ENCODE results near the gene ADGRA1.

The ADGRA1 gene

DNA sequence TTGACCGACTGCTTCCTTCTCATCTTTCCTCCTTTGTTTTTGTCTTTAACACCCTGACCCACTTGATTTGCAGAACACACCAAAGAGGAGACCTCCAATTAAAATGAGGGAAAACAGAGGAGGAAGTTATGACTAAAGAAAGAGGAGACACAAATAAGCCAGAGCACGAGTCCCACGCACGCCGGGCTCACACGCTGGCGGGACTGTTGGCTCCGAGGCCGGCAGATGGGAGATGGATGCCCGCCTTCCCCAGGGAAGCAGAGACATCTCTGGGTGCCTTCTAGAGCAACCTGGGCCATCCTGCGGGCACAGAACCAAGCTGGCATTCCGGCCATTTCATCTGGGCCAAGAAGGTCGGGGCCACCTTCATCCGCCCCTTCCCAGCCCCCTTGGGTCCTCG, 5.6 kb downstream of the ADGRA1 start:
- no peak for TF ChIP-seq CTCF (IDR thresholded peaks at IDR 0.05; ENCODE audit: low read depth, low read length)
- in situ Hi-C loops (cut with HindIII; ENCODE audit: low sequenced_read_pairs) = no loop called here
- DNase-seq (ENCODE audit: low read depth, low spot score) = no peak
- H3K4me3 ChIP-seq (ENCODE audit: low read depth, low read length) = no peak overlapping the region

DNA sequence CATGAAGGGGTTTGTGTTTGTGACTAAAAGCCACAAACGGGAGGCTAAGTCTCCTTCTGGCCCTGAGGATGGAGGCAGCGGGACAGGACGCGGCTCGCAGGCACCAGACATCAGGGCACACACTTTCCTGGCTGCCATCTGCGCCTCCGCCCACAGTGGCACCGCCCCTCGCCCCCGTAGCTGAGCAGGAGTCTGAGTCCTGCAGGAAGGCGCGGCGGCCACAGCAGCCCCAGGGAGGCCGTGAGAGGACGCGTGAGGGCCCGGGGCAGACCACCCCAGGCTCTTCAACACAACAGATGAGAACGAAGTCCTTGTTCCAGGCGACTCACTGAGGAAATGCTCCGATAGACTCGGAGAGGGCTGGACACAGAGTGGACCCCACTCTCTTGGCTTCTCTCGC, 6.6 kb downstream of the ADGRA1 start:
- DNase-seq (ENCODE audit: low read depth, low spot score) = no peak
- in situ Hi-C loops (cut with HindIII; ENCODE audit: low sequenced_read_pairs) = no loop called here
- H3K4me3 ChIP-seq (ENCODE audit: low read depth, low read length) = no peak overlapping the region
- TF ChIP-seq CTCF (IDR thresholded peaks at IDR 0.05; ENCODE audit: low read depth, low read length) = no peak

DNA sequence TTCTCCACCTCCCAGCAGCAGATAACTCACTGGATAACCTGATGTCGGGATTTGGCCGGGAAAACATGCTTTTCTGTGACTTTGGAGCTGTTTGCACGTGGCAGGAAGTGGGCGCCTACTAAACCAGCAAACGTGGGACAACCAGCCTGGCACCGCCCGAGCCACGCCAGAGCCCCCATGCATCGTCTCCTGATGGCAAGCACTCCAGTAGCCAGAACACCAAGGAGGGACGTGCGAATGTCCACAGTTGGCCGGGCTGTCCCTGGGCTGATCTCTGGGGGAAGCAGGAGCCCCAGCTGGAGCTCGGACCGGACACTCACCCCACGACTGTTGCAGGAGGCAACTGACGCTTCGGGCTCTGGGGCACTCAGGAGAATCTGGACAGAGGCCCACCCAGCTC, 7.1 kb downstream of the ADGRA1 start:
- no peak for TF ChIP-seq CTCF (IDR thresholded peaks at IDR 0.05; ENCODE audit: low read depth, low read length)
- DNase-seq (ENCODE audit: low read depth, low spot score) = no peak
- in situ Hi-C loops (cut with HindIII; ENCODE audit: low sequenced_read_pairs) = no loop called here
- no peak overlapping the region for H3K4me3 ChIP-seq (ENCODE audit: low read depth, low read length)

DNA sequence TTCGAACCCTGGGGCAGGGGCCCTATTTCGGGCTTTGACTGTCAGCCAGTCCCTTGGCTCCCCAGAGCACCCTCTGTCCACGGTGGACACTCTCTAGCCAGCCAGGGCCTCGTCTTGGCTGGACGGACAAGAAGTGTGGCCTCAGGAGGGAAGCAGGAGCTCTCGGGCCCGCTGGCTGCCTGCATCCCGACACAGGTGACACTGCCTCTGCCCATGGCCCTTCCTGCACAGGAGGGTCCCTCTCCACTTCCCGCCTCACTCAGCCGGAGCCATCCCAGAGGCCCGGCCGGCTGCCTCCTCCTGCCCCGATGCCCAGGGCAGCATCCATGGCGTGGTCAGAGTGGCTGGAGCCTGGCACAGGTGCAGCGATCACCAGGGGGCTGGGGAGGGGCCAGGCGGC, 7.9 kb downstream of the ADGRA1 start:
- in situ Hi-C loops (cut with HindIII; ENCODE audit: low sequenced_read_pairs) = no loop called here
- H3K4me3 ChIP-seq (ENCODE audit: low read depth, low read length) = no peak overlapping the region
- no peak for TF ChIP-seq CTCF (IDR thresholded peaks at IDR 0.05; ENCODE audit: low read depth, low read length)
- no peak for DNase-seq (ENCODE audit: low read depth, low spot score)

GRCh38 chr10:133096616-133097269, 9.0 kb downstream of the ADGRA1 start:
- no peak for DNase-seq (ENCODE audit: low read depth, low spot score)
- in situ Hi-C loops (cut with HindIII; ENCODE audit: low sequenced_read_pairs) = no loop called here
- TF ChIP-seq CTCF (IDR thresholded peaks at IDR 0.05; ENCODE audit: low read depth, low read length) = no peak
- no peak overlapping the region for H3K4me3 ChIP-seq (ENCODE audit: low read depth, low read length)

DNA sequence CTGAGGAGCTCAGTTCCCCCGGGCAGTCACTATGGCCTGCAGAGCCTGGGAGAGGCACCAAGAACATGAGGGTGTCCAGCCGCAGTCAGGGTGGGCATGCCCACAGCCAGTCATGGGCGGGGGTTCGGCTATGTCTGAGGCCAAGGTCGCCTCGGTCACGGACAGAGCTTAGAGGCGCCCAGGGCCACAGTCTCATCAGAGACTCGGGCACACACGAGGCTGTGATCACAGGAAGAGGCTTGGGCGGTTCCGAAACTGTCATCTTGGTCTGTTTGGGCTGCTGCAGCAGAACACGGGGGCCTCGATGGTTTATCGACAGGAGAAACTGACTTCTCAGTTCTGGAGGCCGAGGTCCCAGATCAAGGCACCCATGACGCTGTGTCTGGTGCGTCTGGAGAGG, 9.7 kb downstream of the ADGRA1 start:
- in situ Hi-C loops (cut with HindIII; ENCODE audit: low sequenced_read_pairs) = no loop called here
- no peak for DNase-seq (ENCODE audit: low read depth, low spot score)
- no peak for TF ChIP-seq CTCF (IDR thresholded peaks at IDR 0.05; ENCODE audit: low read depth, low read length)
- no peak overlapping the region for H3K4me3 ChIP-seq (ENCODE audit: low read depth, low read length)

GRCh38 chr10:133097961-133098360, 10.2 kb downstream of the ADGRA1 start:
- no peak for TF ChIP-seq CTCF (IDR thresholded peaks at IDR 0.05; ENCODE audit: low read depth, low read length)
- in situ Hi-C loops (cut with HindIII; ENCODE audit: low sequenced_read_pairs) = no loop called here
- DNase-seq (ENCODE audit: low read depth, low spot score) = no peak
- no peak overlapping the region for H3K4me3 ChIP-seq (ENCODE audit: low read depth, low read length)

All from astrocyte of the spinal cord (primary cell).